DND-41 (cell line): ENCODE data around the gene GPRC5D.

Experiments
- EZH2 ChIP-seq: IDR thresholded peaks from 3 replicates; pipeline ENCODE4 v1.6.1; 2012; ENCODE audit warnings: borderline replicate concordance, low read depth, mild to moderate bottlenecking, moderate library complexity, low read length, inconsistent platforms; ENCODE audit not compliant: severe bottlenecking
- TF ChIP-seq, protein P1 (sequence below): IDR thresholded peaks from 2 replicates; pipeline ENCODE4 v1.5.1; 2012; ENCODE audit warnings: borderline replicate concordance, low read length, moderate library complexity, mild to moderate bottlenecking; ENCODE audit not compliant: poor library complexity, severe bottlenecking; ENCODE audit errors: extremely low read depth

DNA sequence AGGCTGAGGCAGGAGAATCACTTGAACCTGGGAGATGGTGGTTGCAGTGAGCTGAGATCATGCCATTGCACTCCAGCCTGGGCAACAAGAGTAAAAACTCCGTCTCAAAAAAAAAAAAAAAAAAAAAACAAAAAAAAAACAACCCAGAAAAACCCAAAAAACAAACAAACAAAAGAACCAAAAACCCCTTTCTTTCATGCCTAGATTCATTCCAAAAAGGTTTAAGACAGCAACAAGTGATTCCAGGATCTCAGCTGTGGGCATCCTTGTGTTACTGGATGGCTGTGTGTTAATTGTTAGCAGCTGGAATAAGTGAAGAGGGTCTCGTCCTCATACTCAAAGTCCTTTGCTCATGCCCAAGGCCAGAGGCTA is 51.2 kb downstream of the GPRC5D start:
- TF ChIP-seq, protein P1, sequence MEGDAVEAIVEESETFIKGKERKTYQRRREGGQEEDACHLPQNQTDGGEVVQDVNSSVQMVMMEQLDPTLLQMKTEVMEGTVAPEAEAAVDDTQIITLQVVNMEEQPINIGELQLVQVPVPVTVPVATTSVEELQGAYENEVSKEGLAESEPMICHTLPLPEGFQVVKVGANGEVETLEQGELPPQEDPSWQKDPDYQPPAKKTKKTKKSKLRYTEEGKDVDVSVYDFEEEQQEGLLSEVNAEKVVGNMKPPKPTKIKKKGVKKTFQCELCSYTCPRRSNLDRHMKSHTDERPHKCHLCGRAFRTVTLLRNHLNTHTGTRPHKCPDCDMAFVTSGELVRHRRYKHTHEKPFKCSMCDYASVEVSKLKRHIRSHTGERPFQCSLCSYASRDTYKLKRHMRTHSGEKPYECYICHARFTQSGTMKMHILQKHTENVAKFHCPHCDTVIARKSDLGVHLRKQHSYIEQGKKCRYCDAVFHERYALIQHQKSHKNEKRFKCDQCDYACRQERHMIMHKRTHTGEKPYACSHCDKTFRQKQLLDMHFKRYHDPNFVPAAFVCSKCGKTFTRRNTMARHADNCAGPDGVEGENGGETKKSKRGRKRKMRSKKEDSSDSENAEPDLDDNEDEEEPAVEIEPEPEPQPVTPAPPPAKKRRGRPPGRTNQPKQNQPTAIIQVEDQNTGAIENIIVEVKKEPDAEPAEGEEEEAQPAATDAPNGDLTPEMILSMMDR, result no peak
- TF ChIP-seq EZH2, result no peak
